Fibroblast of gingiva (primary cell): Measurements from ENCODE around the gene TMEM128.
"Not testable (repeated sequence)": the region's sequence is repeated elsewhere in the genome, so short reads cannot be mapped to it uniquely, and the experiment has no call there.

Experiments
- DNase-seq: peaks from one replicate; pipeline ENCODE4 v3.0.0-alpha.2; 2011; ENCODE audit warnings: low read depth

TMEM128 gene

GRCh38 chr4:4188557-4188956 is 59.5 kb downstream of the TMEM128 start:
- not testable (repeated sequence) for DNase-seq
